NCI-H1417 (cell line): ENCODE data around the gene RASL11B.

Experiments
- DNase-seq, 3 experiments: peaks; one replicate each; lab custom pipeline; 2025; lab: John Stamatoyannopoulos, UW

Gene RASL11B

GRCh38 chr4:52914051-52914605, 52.0 kb downstream of the RASL11B start:
- no peak for DNase-seq

- DNase-seq: no peak
These were observed 53.1 kb downstream of the RASL11B start for GRCh38 chr4:52915191-52915590.

DNA sequence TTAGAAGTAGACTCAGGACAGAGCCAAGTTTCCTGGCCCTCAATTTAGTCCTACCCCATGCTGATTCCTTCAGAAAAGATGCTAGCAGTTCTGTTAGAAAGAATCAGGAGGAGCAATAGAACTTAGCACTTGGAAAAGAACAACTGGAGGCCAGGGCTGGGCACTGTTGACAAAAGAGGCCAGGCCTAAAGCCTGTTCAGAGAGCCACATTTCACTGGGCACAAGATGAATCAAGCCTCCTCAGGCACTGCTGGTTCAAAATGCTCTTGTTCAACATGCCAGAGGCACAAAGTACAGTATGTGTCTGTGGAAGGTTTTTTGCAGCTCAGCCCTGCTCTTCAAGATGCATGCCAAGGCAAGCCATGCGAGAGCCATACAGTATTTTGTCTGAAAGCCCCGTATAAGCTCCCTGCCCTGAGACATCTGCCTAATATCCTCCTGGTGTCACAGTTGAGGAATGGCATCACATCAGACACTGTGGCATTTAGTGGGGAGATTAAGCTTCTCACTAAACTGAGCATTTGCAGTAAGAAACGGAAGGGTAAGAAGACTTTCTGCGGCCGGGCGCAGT, 53.7 kb downstream of the RASL11B start:
- no peak for DNase-seq
